ENCODE measurements around the gene TMEM135. TPM values are rescaled to one million over a fixed set of nuclear protein-coding genes. Genes with fewer than 3 reads are reported as not detected.

The TMEM135 gene
- total RNA-seq, 2 donors from 2014 or later = 111 to 113 TPM

DNA sequence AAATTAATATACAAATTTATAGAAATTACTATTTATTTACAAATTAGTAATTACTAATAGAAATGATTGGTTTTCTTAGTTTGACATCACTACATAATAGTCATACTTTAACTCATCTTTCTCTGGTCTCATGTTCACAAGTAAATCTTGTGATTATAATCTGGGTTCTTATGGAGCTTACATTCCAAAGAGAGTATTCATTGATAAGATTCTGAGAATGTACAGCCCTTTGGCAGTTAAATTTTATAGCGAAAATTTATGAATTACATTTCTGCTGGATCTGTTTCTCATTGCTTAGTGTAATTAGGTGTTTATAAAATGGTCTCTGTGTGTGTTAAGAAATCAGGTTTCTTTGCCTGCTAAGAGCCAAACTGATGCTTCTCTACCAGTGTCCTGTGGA, 175.2 kb downstream of the TMEM135 start:
- Mint-ChIP-seq H3K4me3 (no peak overlapping the region), H3K36me3 (ENCODE audit: low read depth) (peaks cover 6% of the 10 kb centered on the region), H3K4me1 (no peaks in the 10 kb centered on the region), H3K27ac (no peak overlapping the region), H3K9me3 (no peaks in the 10 kb centered on the region), H3K27me3 (ENCODE audit: insufficient read depth) (no peaks in the 10 kb centered on the region)
- 92% methylated on average over 1 of the region's 1 CpG; no CpG with 5 or more reads in 1 of the 2 experiments for WGBS, 2 experiments (ENCODE audit: insufficient coverage in 1 of 2, insufficient read length in 1 of 2)
- peaks cover 4% of the 10 kb centered on the region for H3K36me3 ChIP-seq (ENCODE audit: control insufficient read depth, insufficient read depth, low read length)
- H3K9ac ChIP-seq (ENCODE audit: extremely low read depth, low read length, poor library complexity, severe bottlenecking) = no peak overlapping the region
- H3K27me3 ChIP-seq (ENCODE audit: control insufficient read depth, insufficient read depth, low read length, poor library complexity, severe bottlenecking) = no peaks in the 10 kb centered on the region
- no peaks in the 10 kb centered on the region for H3K9me3 ChIP-seq (ENCODE audit: control insufficient read depth, low read length)
- H3K27ac ChIP-seq (ENCODE audit: low read depth, low read length) = no peak overlapping the region
- H3K4me1 ChIP-seq (ENCODE audit: control insufficient read depth, insufficient read depth, low read length) = no peaks in the 10 kb centered on the region
- no peak for DNase-seq
- TF ChIP-seq, protein P1, sequence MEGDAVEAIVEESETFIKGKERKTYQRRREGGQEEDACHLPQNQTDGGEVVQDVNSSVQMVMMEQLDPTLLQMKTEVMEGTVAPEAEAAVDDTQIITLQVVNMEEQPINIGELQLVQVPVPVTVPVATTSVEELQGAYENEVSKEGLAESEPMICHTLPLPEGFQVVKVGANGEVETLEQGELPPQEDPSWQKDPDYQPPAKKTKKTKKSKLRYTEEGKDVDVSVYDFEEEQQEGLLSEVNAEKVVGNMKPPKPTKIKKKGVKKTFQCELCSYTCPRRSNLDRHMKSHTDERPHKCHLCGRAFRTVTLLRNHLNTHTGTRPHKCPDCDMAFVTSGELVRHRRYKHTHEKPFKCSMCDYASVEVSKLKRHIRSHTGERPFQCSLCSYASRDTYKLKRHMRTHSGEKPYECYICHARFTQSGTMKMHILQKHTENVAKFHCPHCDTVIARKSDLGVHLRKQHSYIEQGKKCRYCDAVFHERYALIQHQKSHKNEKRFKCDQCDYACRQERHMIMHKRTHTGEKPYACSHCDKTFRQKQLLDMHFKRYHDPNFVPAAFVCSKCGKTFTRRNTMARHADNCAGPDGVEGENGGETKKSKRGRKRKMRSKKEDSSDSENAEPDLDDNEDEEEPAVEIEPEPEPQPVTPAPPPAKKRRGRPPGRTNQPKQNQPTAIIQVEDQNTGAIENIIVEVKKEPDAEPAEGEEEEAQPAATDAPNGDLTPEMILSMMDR (conservative IDR thresholded peaks at IDR 0.05) = no peak
- H3K4me3 ChIP-seq (ENCODE audit: low read length) = no peak overlapping the region

DNA sequence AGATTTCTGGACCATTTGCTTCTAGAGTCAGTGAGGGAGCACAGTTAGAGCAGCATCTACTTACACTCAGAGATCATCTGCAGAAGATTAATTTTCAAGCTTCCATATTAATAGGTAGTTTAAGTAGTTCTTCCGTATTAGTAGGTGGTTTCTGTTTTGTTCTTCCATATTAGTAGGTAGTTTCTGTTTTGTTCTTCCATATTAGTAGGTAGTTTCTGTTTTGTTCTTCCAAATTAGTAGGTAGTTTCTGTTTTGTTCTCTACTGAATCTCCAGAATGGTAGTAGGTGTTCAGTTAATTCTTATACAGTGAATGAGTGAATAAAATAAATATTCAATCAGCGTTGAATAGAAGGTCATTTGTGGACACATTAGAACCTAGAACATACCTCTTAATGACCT, 175.7 kb downstream of the TMEM135 start:
- H3K27ac Mint-ChIP-seq = no peak overlapping the region
- H3K4me1 ChIP-seq (ENCODE audit: control insufficient read depth, insufficient read depth, low read length) = no peaks in the 10 kb centered on the region
- DNase-seq = no peak
- H3K4me3 ChIP-seq (ENCODE audit: low read length) = no peak overlapping the region
- no peaks in the 10 kb centered on the region for H3K27me3 ChIP-seq (ENCODE audit: control insufficient read depth, insufficient read depth, low read length, poor library complexity, severe bottlenecking)
- H3K27ac ChIP-seq (ENCODE audit: low read depth, low read length) = no peak overlapping the region
- H3K36me3 ChIP-seq (ENCODE audit: control insufficient read depth, insufficient read depth, low read length) = peaks cover 4% of the 10 kb centered on the region
- no peak overlapping the region for H3K9ac ChIP-seq (ENCODE audit: extremely low read depth, low read length, poor library complexity, severe bottlenecking)
- H3K4me1 Mint-ChIP-seq = no peaks in the 10 kb centered on the region
- H3K27me3 Mint-ChIP-seq (ENCODE audit: insufficient read depth) = no peaks in the 10 kb centered on the region
- TF ChIP-seq, protein P1 (conservative IDR thresholded peaks at IDR 0.05) = no peak
- no peaks in the 10 kb centered on the region for H3K9me3 Mint-ChIP-seq
- WGBS, 2 experiments (ENCODE audit: insufficient coverage in 1 of 2, insufficient read length in 1 of 2) = 89% methylated on average over 2 of the region's 2 CpGs; no CpG with 5 or more reads in 1 of the 2 experiments
- H3K4me3 Mint-ChIP-seq = no peak overlapping the region
- H3K9me3 ChIP-seq (ENCODE audit: control insufficient read depth, low read length) = no peaks in the 10 kb centered on the region
- peaks cover 2% of the 10 kb centered on the region for H3K36me3 Mint-ChIP-seq (ENCODE audit: low read depth)

DNA sequence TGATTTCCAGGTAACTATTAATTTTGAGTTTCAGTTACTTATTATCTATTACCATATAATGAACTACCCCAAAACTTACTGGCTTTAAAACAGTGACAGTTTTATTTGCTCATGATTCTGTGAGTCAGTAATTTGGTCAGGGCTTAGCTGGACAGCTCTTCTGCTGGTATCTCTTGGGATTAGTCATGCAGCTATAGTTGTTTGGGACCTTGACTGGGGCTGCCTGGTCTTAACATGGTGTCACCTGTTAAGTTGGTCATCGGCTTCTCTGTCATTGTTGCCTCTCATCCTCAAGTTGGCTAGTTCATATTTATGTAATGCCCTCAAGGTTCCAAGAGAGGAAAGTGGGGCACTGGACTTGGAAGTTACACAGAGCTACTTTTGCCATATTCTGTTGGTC, 177.5 kb downstream of the TMEM135 start:
- no peaks in the 10 kb centered on the region for H3K4me1 ChIP-seq (ENCODE audit: control insufficient read depth, insufficient read depth, low read length)
- DNase-seq = no peak
- Mint-ChIP-seq H3K27ac (no peak overlapping the region), H3K36me3 (ENCODE audit: low read depth) (no peaks in the 10 kb centered on the region), H3K4me1 (peaks cover 4% of the 10 kb centered on the region), H3K9me3 (no peaks in the 10 kb centered on the region), H3K27me3 (ENCODE audit: insufficient read depth) (no peaks in the 10 kb centered on the region), H3K4me3 (no peak overlapping the region)
- no peak overlapping the region for H3K4me3 ChIP-seq (ENCODE audit: low read length)
- TF ChIP-seq, protein P1 (conservative IDR thresholded peaks at IDR 0.05) = no peak
- no peak overlapping the region for H3K9ac ChIP-seq (ENCODE audit: extremely low read depth, low read length, poor library complexity, severe bottlenecking)
- WGBS, 2 experiments (ENCODE audit: insufficient coverage in 1 of 2, insufficient read length in 1 of 2) = 93% methylated on average over 1 of the region's 1 CpG; no CpG with 5 or more reads in 1 of the 2 experiments
- H3K36me3 ChIP-seq (ENCODE audit: control insufficient read depth, insufficient read depth, low read length) = no peaks in the 10 kb centered on the region
- no peak overlapping the region for H3K27ac ChIP-seq (ENCODE audit: low read depth, low read length)
- no peaks in the 10 kb centered on the region for H3K27me3 ChIP-seq (ENCODE audit: control insufficient read depth, insufficient read depth, low read length, poor library complexity, severe bottlenecking)
- no peaks in the 10 kb centered on the region for H3K9me3 ChIP-seq (ENCODE audit: control insufficient read depth, low read length)

Data from endodermal cell (in vitro differentiated cells).